Brain microvascular endothelial cell (primary cell): Measurements from ENCODE around the gene EXOC7.

Experiments
- DNase-seq: peaks from one replicate; pipeline ENCODE4 v3.0.0-alpha.2; 2020
- H3K27ac ChIP-seq: fragments of 250-450 bp; sonication (Bioruptor Pico); 2 replicates; pipeline ENCODE4 v1.5.1; 2020; ENCODE audit warnings: mild to moderate bottlenecking, moderate library complexity
- H3K27me3 ChIP-seq: fragments of 250-450 bp; sonication (Bioruptor Pico); replicated peaks from 2 replicates; pipeline ENCODE4 v1.5.1; 2020; ENCODE audit warnings: mild to moderate bottlenecking
- H3K36me3 ChIP-seq: fragments of 250-450 bp; sonication (Bioruptor Pico); replicated peaks from 2 replicates; pipeline ENCODE4 v1.5.1; 2020; ENCODE audit warnings: mild to moderate bottlenecking
- H3K4me3 ChIP-seq: 2 replicates; pipeline ENCODE4 v1.5.1; 2011; ENCODE audit warnings: low read depth, mild to moderate bottlenecking, control low read depth, low read length, moderate library complexity
- CTCF ChIP-seq: IDR thresholded peaks from 2 replicates; pipeline ENCODE4 v1.5.1; 2011; ENCODE audit warnings: low read depth, mild to moderate bottlenecking, moderate library complexity, low read length, control low read depth, inconsistent platforms; ENCODE audit errors: missing control alignments
- in situ Hi-C: cut with HindIII; loops from 2 replicates; pipeline ENCODE4 v1.10.0; 2017; ENCODE audit warnings: low sequenced_read_pairs, low pct_ligation_motif_present

The EXOC7 gene, protein sequence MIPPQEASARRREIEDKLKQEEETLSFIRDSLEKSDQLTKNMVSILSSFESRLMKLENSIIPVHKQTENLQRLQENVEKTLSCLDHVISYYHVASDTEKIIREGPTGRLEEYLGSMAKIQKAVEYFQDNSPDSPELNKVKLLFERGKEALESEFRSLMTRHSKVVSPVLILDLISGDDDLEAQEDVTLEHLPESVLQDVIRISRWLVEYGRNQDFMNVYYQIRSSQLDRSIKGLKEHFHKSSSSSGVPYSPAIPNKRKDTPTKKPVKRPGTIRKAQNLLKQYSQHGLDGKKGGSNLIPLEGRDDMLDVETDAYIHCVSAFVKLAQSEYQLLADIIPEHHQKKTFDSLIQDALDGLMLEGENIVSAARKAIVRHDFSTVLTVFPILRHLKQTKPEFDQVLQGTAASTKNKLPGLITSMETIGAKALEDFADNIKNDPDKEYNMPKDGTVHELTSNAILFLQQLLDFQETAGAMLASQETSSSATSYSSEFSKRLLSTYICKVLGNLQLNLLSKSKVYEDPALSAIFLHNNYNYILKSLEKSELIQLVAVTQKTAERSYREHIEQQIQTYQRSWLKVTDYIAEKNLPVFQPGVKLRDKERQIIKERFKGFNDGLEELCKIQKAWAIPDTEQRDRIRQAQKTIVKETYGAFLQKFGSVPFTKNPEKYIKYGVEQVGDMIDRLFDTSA

DNA sequence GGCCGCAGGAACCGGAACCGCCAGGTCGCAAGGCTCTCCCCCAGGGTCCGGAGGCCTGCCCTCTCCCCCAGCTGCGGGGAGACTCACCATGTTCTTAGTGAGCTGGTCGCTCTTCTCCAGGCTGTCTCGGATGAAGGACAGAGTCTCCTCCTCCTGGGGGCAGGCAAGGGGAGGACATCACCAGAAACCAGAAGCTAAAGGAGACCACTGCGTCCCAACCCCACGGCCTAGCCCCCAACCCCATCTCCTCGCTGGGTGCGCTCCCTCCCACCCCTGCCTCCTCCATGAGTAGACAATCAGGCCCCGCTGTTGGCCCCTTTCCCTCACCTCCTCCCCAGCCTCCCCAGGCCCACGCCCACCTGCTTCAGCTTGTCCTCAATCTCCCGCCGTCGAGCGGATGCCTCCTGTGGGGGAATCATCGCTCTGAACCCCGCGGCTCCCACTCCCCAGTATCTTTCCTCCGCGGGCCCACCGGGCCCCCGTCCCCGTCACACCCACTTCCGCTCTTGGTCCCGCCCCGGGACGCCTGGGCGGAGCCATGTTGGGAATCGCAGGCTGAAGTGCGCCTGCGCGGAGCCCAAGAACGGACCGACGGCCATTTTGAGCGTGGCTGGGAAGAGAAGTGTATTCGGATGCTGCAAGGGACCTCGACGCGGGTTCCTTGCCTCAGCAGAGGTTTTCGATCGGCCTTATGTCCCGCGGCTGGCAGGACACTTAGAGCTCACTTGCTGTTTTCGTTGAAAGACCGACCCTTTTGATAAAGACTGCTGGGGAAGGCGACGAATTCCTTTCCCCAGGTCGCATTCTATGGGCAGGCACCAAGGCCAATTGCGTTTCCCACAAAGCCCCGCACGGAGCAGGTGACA is at the start of gene EXOC7:
Gene EXOC7, minus strand, starts transcription at position 514 of the 866 bp plus-strand sequence. Its CDS starts 95 bp downstream, at position 419.
- DNase-seq: peak; percentile 83
- Histone ChIP-seq H3K36me3 (peaks cover 22% of the 10 kb centered on the region), H3K27me3 (no peaks in the 10 kb centered on the region), H3K4me3 (peak within 1 kb of the TSS; percentile 91), H3K27ac (peak within 1 kb of the TSS; percentile 63)
- in situ Hi-C loops: no loop called here
- TF ChIP-seq CTCF: peak; percentile 37

GRCh38 chr17:76153202-76153601 is 49.6 kb upstream of the EXOC7 start:
- H3K27ac ChIP-seq: no peak overlapping the region
- DNase-seq: no peak
- no peaks in the 10 kb centered on the region for H3K36me3 ChIP-seq
- in situ Hi-C loops: loop anchor here (25.0 kb wide), 1 partner anchor 109 kb away; the partner anchor contains the start of gene UBALD2
- no peak overlapping the region for H3K4me3 ChIP-seq
- no peaks in the 10 kb centered on the region for H3K27me3 ChIP-seq
- TF ChIP-seq CTCF: no peak

DNA sequence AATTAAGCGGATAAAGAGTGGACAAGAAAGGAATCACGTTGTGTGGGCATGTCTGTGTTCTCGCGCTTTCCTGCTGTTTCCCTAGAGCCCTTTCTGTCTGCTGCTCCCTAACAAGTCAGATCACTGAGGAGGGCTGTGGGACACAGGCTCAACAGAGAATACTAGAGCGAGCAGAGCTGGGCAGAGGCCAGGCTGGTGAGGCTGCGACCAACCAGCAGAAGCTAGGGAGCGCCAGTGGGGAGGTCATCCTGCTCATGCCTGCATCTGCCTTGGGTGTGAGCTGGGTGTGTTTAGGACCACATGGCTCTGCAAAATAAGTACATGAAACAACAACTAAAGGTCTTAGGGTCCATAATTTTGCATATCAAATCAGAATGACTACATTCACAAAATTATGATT is 49.0 kb upstream of the EXOC7 start:
- H3K27ac ChIP-seq: no peak overlapping the region
- in situ Hi-C loops: loop anchor here (25.0 kb wide), 1 partner anchor 110 kb away; the partner anchor contains the start of gene UBALD2
- no peaks in the 10 kb centered on the region for H3K27me3 ChIP-seq
- no peak for DNase-seq
- TF ChIP-seq CTCF: no peak
- no peaks in the 10 kb centered on the region for H3K36me3 ChIP-seq
- no peak overlapping the region for H3K4me3 ChIP-seq

- H3K4me3 ChIP-seq: no peak overlapping the region
- H3K36me3 ChIP-seq: no peaks in the 10 kb centered on the region
Observed at GRCh38 chr17:76151896-76152454, 48.4 kb upstream of the EXOC7 start.

More at GRCh38 chr17:76151896-76152454, 48.4 kb upstream of the EXOC7 start:
- no peak for DNase-seq
- Histone ChIP-seq H3K27ac (no peak overlapping the region), H3K27me3 (no peaks in the 10 kb centered on the region)
- in situ Hi-C loops: loop anchor here (25.0 kb wide), 1 partner anchor 110 kb away; the partner anchor contains the start of gene UBALD2
- TF ChIP-seq CTCF: no peak
